ENCODE data around the gene CTSF. TPM values are rescaled to one million over a fixed set of nuclear protein-coding genes. Genes with fewer than 3 reads are reported as not detected.

The CTSF gene
- 5.3 and 15.4 TPM in 2 replicates for total RNA-seq

GRCh38 chr11:66568124-66568916, at the start of gene CTSF:
Gene CTSF, minus strand, starts transcription at chr11:66568606. Its CDS starts 120 bp downstream, at chr11:66568486.

GRCh38 chr11:66616379-66617154, 48.2 kb upstream of the CTSF start, which contains the start of gene RBM14:
Gene RBM14, plus strand, starts transcription at chr11:66616630. Its CDS starts 91 bp downstream, at chr11:66616721.

DNA sequence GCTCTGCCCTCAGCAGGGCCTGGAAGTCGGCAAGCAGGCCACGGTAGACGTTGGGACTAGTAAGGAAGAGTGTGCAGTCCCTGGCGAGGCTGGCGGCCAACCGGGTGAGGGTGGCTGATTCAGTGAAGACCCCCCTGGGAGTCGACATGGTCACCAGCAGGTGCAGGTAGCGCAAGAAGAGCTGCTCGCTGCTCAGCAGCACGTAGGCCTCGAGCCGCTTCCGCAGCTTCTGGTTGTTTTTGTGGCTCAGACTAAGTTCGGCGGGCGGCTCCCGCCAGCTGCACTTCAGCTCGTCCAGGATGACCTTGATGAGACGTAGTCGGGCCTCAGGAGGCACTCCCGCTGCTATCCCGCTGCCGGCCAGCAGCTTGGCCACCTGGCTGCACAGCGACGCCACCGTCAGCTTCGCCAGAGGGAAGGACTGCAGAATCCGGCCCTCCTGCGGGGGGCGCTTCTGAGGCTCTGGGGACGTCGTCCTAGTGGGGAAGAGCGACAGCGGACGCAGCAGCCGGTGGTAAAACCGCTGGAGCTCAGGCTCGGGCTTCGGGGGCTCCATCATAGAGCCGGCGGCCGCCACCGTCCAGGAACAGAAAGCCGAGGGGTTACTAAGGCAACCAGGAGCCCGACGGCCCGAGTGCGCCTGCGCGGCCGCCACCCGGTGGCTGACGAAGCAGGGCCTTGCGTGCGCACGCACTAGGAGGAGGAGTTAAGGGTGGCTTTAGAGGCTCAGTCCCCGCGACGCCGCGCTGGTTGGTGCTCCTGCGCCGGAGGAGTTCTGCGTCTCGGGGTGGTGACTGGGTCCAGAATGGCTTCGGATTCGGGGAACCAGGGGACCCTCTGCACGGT, 24.3 kb upstream of the CTSF start, which contains the start of the genes CCDC87 and CCS:
Gene CCDC87, minus strand, starts transcription at position 607 of the 846 bp plus-strand sequence. Its CDS starts 48 bp downstream, at position 559.
Gene CCS, plus strand, starts transcription at position 729 of the 846 bp plus-strand sequence. Its CDS starts 77 bp downstream, at position 806.

GRCh38 chr11:66546368-66546965, 21.9 kb downstream of the CTSF start, which contains the start of gene ACTN3:
Gene ACTN3, plus strand, starts transcription at chr11:66546903. Its CDS starts 35 bp downstream, at chr11:66546938.

DNA sequence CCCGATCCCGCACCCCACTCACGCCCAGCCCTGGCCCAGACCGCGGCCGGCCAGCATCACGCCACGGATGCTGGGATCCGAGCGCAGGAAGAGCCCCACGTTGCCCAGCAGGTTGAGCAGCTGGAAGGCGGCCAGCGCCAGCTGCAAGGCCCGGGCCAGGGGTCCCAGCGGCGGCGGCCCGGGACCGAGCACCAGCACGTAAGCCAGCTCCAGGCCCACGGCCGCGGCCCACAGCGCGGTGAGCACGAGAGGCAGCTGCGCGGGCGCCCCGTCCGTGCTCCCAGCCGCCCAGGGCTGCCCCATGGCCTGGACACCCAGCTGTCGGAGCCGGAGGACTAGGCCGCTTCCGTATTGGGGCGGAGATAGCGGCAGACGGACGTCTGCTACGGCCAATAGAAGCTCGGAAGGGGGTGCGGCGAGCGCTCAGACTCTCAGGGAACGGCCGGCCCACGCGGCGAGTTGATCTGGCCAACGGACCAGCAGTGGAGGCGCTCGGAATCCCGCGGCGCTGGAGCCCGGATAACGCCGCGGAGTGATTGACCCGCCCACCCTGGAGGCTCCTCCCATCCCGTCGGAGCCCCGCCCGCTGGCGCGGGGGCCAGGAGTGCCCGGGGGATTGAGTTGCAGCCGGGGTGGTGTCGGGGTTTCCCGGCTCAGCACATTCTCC, 22.6 kb downstream of the CTSF start, which contains the start of gene ZDHHC24:
Gene ZDHHC24, minus strand, starts transcription at position 348 of the 667 bp plus-strand sequence. Its CDS starts 45 bp downstream, at position 303.

Small RNAs within 50 kb of the gene (small RNA-seq; reads per million reads assigned to genes)
- gene RNU4-39P, result not detected

Other genes with a start within 250 kb of the CTSF start
- gene RIN1, start 232.2 kb downstream of the CTSF start, total RNA-seq, result 53.3 and 68.2 TPM in 2 replicates
- gene BRMS1, start 223.5 kb downstream of the CTSF start, total RNA-seq, result 39.7 and 45.0 TPM in 2 replicates
- 17.2 and 19.8 TPM in 2 replicates for gene B4GAT1, start 221.0 kb downstream of the CTSF start, total RNA-seq
- 0.37 and 0.39 TPM in 2 replicates for gene SLC29A2, start 196.8 kb downstream of the CTSF start, total RNA-seq
- not detected in 2 replicates for gene NPAS4, start 147.6 kb downstream of the CTSF start, total RNA-seq
- 38.9 and 43.7 TPM in 2 replicates for gene MRPL11, start 129.8 kb downstream of the CTSF start, total RNA-seq
- 8.5 and 11.5 TPM in 2 replicates for gene PELI3, start 101.7 kb downstream of the CTSF start, total RNA-seq
- gene DPP3, start 88.2 kb downstream of the CTSF start, total RNA-seq, result 43.4 and 48.5 TPM in 2 replicates
- gene BBS1, start 58.0 kb downstream of the CTSF start, total RNA-seq, result 29.1 and 31.2 TPM in 2 replicates
- 8.8 and 12.9 TPM in 2 replicates for gene ZDHHC24, start 22.6 kb downstream of the CTSF start, total RNA-seq
- gene ACTN3, start 21.7 kb downstream of the CTSF start, total RNA-seq, result under 0.01 TPM in 1 of 2 replicates, not detected in the other
- gene CCDC87, start 24.5 kb upstream of the CTSF start, total RNA-seq, result 0.37 and 0.78 TPM in 2 replicates
- gene CCS, start 24.6 kb upstream of the CTSF start, total RNA-seq, result 30.9 and 36.0 TPM in 2 replicates
- 33.8 and 47.1 TPM in 2 replicates for gene RBM14, start 48.0 kb upstream of the CTSF start, total RNA-seq
- 90.9 and 93.3 TPM in 2 replicates for gene RBM4, start 70.1 kb upstream of the CTSF start, total RNA-seq
- 14.0 and 17.0 TPM in 2 replicates for gene RBM4B, start 109.3 kb upstream of the CTSF start, total RNA-seq
- gene SPTBN2, start 160.6 kb upstream of the CTSF start, total RNA-seq, result 0.39 and 0.73 TPM in 2 replicates